PC-3 (cell line): Measurements from ENCODE around the gene FBXW9. TPM values are rescaled to one million over a fixed set of nuclear protein-coding genes. Genes with fewer than 3 reads are reported as not detected.

Experiments used
- ATAC-seq: fragments of 200-7000 bp; cut with Tn5 transposase; 2 replicates; pipeline ENCODE4 v1.9.1; 2020; ENCODE audit warnings: mild to moderate bottlenecking, moderate library complexity
- BruUV-seq: library from RNA; stranded (reverse); fragments of 400-500 nt; replicated peaks from 2 replicates; lab custom pipeline; 2021; lab: Mats Ljungman, UMichigan
- CTCF ChIA-PET: fragments of 300-600 bp; sonication (Branson Sonifier 250); formaldehyde crosslinking; loops from one replicate; lab custom pipeline; 2022; ENCODE audit warnings: antibody characterized with exemption; lab: Charles Lee
- POLR2A ChIA-PET: fragments of 300-600 bp; sonication (Branson Sonifier 250); formaldehyde crosslinking; loops from one replicate; lab custom pipeline; 2022; ENCODE audit warnings: antibody characterized with exemption; ENCODE audit not compliant: unreplicated experiment; lab: Charles Lee
- DNase-seq: peaks from one replicate; pipeline ENCODE4 v3.0.0-alpha.2; 2015
- H2AFZ ChIP-seq: fragments of 300-600 bp; sonication (generic); 2 replicates; pipeline ENCODE4 v1.6.0; 2016; ENCODE audit warnings: antibody characterized with exemption, low read length
- H3F3A ChIP-seq: fragments of 300-600 bp; sonication (generic); one replicate; pipeline ENCODE4 v1.6.0; 2017; ENCODE audit warnings: antibody characterized with exemption, low read length, control low read depth, mild to moderate bottlenecking; ENCODE audit not compliant: unreplicated experiment
- H3K27ac ChIP-seq: fragments of 300-600 bp; sonication (generic); 2 replicates; pipeline ENCODE4 v1.5.1; 2016; ENCODE audit warnings: mild to moderate bottlenecking, low read length
- H3K27me3 ChIP-seq: fragments of 300-600 bp; sonication (generic); 2 replicates; pipeline ENCODE4 v1.6.1; 2016; ENCODE audit warnings: low read length, mixed read lengths
- H3K36me3 ChIP-seq: fragments of 300-600 bp; sonication (generic); 2 replicates; pipeline ENCODE4 v1.6.1; 2016; ENCODE audit warnings: low read depth, mixed run types, low read length, mixed read lengths
- H3K4me1 ChIP-seq: fragments of 300-600 bp; sonication (generic); 2 replicates; pipeline ENCODE4 v1.5.1; 2016; ENCODE audit warnings: low read length; ENCODE audit not compliant: insufficient read depth
- H3K4me2 ChIP-seq: fragments of 300-600 bp; sonication (generic); 2 replicates; pipeline ENCODE4 v1.6.0; 2016; ENCODE audit warnings: low read length
- H3K4me3 ChIP-seq: fragments of 300-600 bp; sonication (generic); 2 replicates; pipeline ENCODE4 v1.5.1; 2016; ENCODE audit warnings: mild to moderate bottlenecking, low read length, mixed read lengths
- H3K79me2 ChIP-seq: fragments of 300-600 bp; sonication (generic); 2 replicates; pipeline ENCODE4 v1.6.1; 2017; ENCODE audit warnings: low read length, mixed read lengths
- H3K9ac ChIP-seq: fragments of 300-600 bp; sonication (generic); 2 replicates; pipeline ENCODE4 v1.6.0; 2016; ENCODE audit warnings: mild to moderate bottlenecking, low read length
- H3K9me2 ChIP-seq: fragments of 300-600 bp; sonication (generic); replicated peaks from 2 replicates; pipeline ENCODE4 v1.6.1; 2016; ENCODE audit warnings: mixed run types, low read length, mixed read lengths
- H3K9me3 ChIP-seq: fragments of 300-600 bp; sonication (generic); 2 replicates; pipeline ENCODE4 v1.6.1; 2016; ENCODE audit warnings: low read length, mixed read lengths
- H4K20me1 ChIP-seq: fragments of 300-600 bp; sonication (generic); 2 replicates; pipeline ENCODE4 v1.6.1; 2016; ENCODE audit warnings: low read length, mixed read lengths
- EZH2 ChIP-seq: fragments of 300-600 bp; sonication (generic); IDR thresholded peaks from one replicate; pipeline ENCODE4 v1.6.1; 2017; ENCODE audit warnings: antibody characterized with exemption, mild to moderate bottlenecking, low read length; ENCODE audit not compliant: unreplicated experiment
- EZH2phosphoT487 ChIP-seq: fragments of 300-600 bp; sonication (generic); IDR thresholded peaks from 2 replicates; pipeline ENCODE4 v1.6.1; 2018; ENCODE audit warnings: mild to moderate bottlenecking, antibody characterized with exemption, low read length, borderline replicate concordance
- intact Hi-C: fragments of 100-400 bp; cut with micrococcal nuclease; formaldehyde crosslinking; loops from 2 replicates; pipeline ENCODE4 v1.9.0; 2023
- total RNA-seq: library from RNA; depleted of rRNA; stranded (reverse); fragments of >200 nt; gene quantifications from 2 replicates; pipeline ENCODE4 v1.2.3, GENCODE V29; 2014
- TF ChIP-seq, protein P1 (sequence below): fragments of 300-600 bp; sonication (generic); conservative IDR thresholded peaks from 2 replicates; pipeline ENCODE4 v1.5.1; 2017; ENCODE audit warnings: antibody characterized with exemption, low read depth, mild to moderate bottlenecking, low read length

Gene FBXW9
- total RNA-seq, 1 experiment from 2014 or later: 27.5 TPM

GRCh38 chr19:12652219-12652618, 44.2 kb downstream of the FBXW9 start:
- Histone ChIP-seq H3K9ac (no peak overlapping the region), H3K36me3 (peaks cover 16% of the 10 kb centered on the region)
- POLR2A ChIA-PET: no interaction called here

GRCh38 chr19:12649941-12650340, 46.5 kb downstream of the FBXW9 start:
- no peak for ATAC-seq
- Histone ChIP-seq H3K79me2 (no peaks in the 10 kb centered on the region), H3K36me3 (0 out of 2 replicates have a peak, but pooled peaks cover 3% of the 10 kb centered on the region), H3K4me3 (no peak overlapping the region), H3K27me3 (no peaks in the 10 kb centered on the region), H3K4me2 (no peak overlapping the region), H3F3A (no peaks in the 10 kb centered on the region), H4K20me1 (no peaks in the 10 kb centered on the region), H2AFZ (no peak overlapping the region), H3K9ac (no peak overlapping the region), H3K9me3 (no peaks in the 10 kb centered on the region), H3K27ac (no peak overlapping the region), H3K9me2 (no peaks in the 10 kb centered on the region), H3K4me1 (no peaks in the 10 kb centered on the region)
- CTCF ChIA-PET: no interaction called here
- POLR2A ChIA-PET: no interaction called here
- no peak for TF ChIP-seq EZH2phosphoT487
- no peak for TF ChIP-seq EZH2
- TF ChIP-seq, protein P1, sequence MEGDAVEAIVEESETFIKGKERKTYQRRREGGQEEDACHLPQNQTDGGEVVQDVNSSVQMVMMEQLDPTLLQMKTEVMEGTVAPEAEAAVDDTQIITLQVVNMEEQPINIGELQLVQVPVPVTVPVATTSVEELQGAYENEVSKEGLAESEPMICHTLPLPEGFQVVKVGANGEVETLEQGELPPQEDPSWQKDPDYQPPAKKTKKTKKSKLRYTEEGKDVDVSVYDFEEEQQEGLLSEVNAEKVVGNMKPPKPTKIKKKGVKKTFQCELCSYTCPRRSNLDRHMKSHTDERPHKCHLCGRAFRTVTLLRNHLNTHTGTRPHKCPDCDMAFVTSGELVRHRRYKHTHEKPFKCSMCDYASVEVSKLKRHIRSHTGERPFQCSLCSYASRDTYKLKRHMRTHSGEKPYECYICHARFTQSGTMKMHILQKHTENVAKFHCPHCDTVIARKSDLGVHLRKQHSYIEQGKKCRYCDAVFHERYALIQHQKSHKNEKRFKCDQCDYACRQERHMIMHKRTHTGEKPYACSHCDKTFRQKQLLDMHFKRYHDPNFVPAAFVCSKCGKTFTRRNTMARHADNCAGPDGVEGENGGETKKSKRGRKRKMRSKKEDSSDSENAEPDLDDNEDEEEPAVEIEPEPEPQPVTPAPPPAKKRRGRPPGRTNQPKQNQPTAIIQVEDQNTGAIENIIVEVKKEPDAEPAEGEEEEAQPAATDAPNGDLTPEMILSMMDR: no peak
- intact Hi-C loops: no loop called here
- no TSS peak for BruUV-seq
- DNase-seq: no peak

More at GRCh38 chr19:12652219-12652618, 44.2 kb downstream of the FBXW9 start:
- H3K27ac ChIP-seq: no peak overlapping the region
- DNase-seq (no peak), ATAC-seq (no peak)
- H4K20me1 ChIP-seq: no peaks in the 10 kb centered on the region
- BruUV-seq: no TSS peak
- no peaks in the 10 kb centered on the region for H3F3A ChIP-seq
- H3K4me3 ChIP-seq: no peak overlapping the region
- CTCF ChIA-PET: no interaction called here
- H3K79me2 ChIP-seq: no peaks in the 10 kb centered on the region
- TF ChIP-seq EZH2phosphoT487: no peak
- TF ChIP-seq EZH2: no peak
- TF ChIP-seq, protein P1: no peak
- H3K27me3 ChIP-seq: no peaks in the 10 kb centered on the region
- H3K9me3 ChIP-seq: no peaks in the 10 kb centered on the region
- H3K9me2 ChIP-seq: no peaks in the 10 kb centered on the region
- H3K4me2 ChIP-seq: no peak overlapping the region
- H3K4me1 ChIP-seq: no peaks in the 10 kb centered on the region
- no peak overlapping the region for H2AFZ ChIP-seq
- intact Hi-C loops: no loop called here

- no peak for ATAC-seq
These were observed 48.3 kb downstream of the FBXW9 start for GRCh38 chr19:12648088-12648487.

More at GRCh38 chr19:12648088-12648487, 48.3 kb downstream of the FBXW9 start:
- ChIA-PET CTCF (no interaction called here), POLR2A (no interaction called here)
- intact Hi-C loops: no loop called here
- TF ChIP-seq, protein P1: peak; percentile 28; the same call in 1 of the 2 replicates
- no peak for TF ChIP-seq EZH2
- Histone ChIP-seq H3F3A (no peaks in the 10 kb centered on the region), H3K4me1 (no peaks in the 10 kb centered on the region), H4K20me1 (no peaks in the 10 kb centered on the region), H3K9me3 (no peaks in the 10 kb centered on the region), H3K36me3 (0 out of 2 replicates have a peak, but pooled peaks cover 3% of the 10 kb centered on the region), H3K27ac (no peak overlapping the region), H2AFZ (no peak overlapping the region), H3K4me2 (no peak overlapping the region), H3K27me3 (no peaks in the 10 kb centered on the region), H3K4me3 (no peak overlapping the region), H3K9me2 (no peaks in the 10 kb centered on the region), H3K79me2 (no peaks in the 10 kb centered on the region), H3K9ac (no peak overlapping the region)
- no peak for DNase-seq
- no TSS peak for BruUV-seq
